HG03565 (cell line): Measurements from ENCODE around the gene ATAD3A.

Experiments used
- ATAC-seq: cut with Tn5 transposase; IDR thresholded peaks from one replicate; pipeline ENCODE4 v1.9.1; 2021; ENCODE audit warnings: mild to moderate bottlenecking, moderate library complexity; ENCODE audit not compliant: unreplicated experiment

ATAD3A gene

DNA sequence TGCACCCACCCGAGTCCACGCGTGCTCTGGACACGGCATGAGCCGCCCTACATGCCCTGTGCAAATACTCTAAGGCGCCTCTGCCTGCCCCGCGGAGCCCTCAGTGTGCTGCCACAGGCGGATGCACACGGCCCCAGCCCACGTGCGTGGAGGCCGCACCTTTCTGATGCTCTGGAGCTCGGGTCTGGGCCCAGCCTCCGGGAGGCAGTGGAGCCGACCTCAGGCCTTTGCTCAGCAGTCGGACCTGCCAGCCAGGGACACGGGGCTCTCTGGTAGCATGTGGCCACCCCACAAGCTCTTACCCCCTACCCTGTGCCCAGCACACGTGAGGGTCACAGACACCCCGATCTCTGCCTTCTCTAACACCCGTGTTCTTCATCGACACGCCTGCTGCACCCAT, 26.4 kb downstream of the ATAD3A start:
- ATAC-seq = no peak

DNA sequence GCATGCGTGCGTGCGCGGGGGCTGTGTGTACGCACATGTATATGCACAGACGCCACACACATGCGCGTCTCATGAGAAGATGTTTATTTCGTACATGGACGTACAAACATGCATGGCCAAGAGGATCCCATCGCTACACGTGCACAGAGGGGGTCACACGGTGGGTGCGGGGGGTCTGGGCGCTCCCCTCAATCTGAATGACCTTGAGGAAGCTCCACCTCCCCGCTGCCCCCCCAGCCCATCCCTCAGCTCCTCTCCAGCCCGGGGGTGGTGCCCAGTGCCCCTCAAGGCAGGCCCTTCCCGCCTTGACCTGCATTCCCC, 27.0 kb downstream of the ATAD3A start:
- no peak for ATAC-seq

DNA sequence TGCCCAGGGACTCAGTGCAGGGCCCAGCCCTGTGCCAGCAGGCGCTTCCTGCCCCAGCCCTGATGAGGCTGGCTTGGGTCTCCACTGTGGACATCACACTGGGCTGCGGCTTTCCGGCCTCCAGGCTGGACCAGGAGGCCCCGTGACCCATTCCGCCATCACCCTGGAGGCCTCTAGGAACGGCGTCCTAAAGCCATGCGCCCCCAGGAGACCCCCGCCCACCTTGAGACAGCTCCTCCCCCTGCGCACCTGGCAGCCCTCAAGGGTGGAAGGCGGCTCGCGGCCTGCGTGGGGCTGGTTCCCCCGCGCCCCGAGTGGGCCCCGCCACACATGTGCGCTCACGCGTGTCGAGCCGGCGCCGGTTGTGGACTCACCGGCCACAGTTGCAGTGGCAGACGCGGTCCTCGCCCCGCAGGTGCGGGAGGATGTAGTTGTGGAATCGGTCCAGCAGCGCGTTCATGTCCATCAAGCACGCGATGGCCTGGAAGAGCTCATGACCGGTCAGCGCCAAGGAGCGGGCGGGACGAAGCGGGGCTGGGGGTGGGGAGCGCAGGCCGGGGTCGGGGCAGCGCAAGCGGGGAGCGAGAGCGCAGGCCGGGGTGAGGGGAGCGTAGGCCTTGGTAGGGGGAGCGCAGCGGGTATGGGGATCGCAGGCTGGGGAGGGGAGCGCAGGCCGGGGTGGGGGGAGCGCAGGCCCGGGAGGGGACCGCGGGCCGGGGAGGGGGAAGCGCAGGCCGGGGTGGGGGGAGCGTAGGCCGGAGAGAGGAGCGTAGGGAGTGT, 27.5 kb downstream of the ATAD3A start:
- no peak for ATAC-seq

DNA sequence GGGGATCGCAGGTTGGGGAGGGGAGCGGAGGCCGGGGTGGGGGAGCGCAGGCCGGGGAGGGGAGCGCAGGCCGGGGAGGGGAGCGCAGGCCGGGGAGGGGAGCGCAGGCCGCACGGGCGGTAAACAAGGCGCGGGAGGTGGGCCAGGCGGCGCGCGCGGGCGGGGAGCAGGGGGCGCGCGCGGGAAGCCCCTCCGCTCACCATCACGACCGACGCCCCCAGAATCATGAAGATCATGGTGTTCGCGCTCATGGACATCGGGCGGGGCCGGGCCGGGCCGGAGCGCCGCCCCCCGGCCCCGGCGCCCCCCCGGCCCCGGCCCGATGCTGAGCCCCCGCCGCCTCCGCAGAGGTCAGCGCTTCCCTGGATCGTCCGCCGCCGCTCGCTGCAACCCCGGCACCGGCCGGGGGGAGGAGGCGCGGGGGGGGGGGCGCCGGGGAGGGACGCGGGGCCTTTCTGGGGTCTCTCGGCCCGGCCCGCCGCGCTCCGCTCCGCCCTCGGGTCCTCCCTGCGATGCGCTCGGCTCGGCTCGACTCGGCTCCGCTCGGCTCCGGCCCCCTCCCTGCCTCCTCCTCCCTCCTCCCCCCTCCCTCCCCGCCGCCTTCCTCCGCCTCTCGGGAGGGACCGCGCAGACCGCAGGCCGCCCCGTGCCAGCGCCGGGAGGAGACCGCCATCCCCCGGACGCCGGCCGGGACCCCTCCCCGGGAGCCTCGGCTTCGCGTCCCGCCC, 28.3 kb downstream of the ATAD3A start, which contains the start of gene TMEM240:
Gene TMEM240, minus strand, starts transcription at position 535 of the 728 bp plus-strand sequence. Its CDS starts 278 bp downstream, at position 257.
- no peak for ATAC-seq

DNA sequence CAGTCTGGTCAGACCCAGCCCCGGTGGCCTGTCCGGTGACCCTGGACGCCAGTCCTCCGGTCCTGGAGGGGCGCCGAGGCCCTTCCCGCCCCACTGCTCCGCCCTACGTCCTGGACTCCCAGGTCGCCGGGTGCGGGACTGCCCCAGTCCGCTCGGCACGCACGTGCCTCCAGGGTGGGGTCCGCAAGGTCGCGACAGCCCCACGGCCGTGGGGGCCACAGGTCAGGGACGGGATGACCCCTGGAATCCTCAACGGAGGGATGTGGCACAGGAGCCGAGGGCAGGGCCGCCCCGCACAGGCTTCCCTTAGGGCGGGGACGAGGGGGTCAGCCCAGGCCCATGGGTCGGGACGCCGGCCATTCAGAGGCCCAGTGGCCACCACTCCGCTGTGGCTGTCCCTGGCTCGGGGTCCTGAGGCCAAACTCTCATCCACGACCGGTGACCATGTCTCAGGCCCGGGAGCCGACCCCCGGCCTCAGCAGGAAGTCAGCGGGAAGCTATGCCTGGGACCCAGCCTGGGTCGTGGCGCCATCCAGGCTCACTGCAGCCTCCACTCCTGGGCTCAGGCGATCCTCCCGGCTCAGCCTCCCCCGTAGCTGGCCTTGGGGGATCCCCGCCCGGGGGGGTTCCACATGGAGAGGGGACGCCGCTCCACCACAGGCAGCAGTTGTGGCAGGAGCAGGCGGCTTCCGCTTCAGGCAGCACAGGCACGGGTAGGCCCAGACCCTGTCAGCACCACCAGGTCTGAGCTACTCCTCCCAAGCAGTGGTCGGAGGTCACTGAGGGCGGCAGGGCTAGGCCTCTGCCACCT, 29.1 kb downstream of the ATAD3A start:
- ATAC-seq = no peak

DNA sequence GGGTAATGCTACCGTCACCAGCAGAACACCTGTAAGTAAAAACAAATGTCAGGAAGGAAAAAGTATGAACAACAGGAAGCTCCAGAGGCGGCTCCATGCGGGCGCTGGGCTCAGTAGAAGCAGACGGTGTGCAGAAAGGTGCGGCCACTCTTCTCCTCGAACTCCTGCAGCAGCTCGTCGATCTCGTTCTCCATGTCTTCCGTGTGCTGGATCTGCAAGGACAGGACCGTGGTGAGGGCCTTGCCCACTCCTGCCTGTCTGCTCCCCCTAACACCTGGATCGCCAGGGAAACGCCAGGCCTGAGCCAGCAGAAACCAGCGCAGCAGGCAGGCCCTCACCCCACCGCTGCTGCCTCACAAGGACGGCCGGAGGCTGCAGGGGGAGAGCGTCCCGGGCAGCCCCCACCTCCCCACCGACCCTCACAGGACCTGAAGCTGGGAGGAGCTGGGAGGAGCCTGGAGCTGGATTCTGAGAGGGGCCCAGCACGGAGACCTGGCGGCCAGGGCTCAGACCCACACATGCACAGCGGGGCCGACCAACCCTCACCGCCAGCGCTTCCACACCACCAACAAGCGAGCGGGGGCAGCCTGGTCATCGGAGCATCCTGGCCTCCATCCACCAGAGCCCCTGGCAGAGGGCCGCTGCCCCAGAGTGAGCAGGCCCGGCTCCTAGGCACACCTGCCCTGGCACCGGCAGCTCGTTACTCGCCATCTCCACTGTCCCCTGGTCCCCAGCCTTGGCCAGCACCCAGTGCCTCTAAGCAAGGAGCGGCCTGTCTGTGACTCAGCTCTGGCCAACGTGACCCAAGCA, 30.2 kb downstream of the ATAD3A start:
- no peak for ATAC-seq

DNA sequence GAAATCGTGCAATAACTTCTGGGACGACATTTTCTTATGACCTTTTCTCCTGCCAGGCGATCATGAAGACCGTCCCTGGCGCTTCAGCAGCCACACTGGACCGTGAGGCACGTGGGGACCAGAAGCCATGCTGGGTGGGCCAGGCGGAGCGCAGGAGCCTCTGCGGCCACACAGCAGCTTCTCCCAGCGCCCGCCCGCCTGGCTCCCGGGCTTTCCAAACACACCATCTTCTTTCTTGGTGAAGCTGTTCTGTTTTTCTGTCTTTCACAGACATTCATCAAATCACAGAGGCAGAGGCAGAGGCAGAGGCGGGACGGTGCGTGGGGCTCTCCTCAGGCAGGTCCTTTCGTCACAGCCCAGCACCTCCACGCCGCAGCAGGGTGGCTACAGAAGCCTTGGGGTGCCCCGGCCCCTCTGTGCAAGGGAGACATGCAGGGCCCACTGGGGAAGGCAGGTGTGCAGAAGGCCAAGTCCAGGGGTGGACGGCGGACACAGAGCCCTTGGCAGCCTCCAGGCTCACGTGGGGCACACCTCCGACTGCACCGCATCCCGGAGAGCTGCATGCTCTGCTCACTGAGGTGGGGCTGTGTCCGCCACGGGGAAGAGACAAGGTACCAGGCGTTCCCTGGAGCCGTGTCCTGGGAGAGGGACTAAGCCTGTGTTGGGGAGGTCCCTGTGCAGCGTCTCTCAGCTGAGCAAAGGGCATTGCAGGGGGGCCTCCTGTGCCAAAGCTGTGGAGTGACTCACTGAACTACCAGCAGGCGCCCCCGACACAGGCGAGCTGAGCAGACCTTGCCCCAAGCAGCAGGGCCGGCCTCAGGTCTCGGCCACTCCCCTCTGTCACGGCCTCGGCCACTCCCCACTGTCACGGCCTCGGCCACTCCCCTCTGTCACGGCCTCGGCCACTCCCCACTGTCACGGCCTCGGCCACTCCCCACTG, 31.1 kb downstream of the ATAD3A start:
- no peak for ATAC-seq

DNA sequence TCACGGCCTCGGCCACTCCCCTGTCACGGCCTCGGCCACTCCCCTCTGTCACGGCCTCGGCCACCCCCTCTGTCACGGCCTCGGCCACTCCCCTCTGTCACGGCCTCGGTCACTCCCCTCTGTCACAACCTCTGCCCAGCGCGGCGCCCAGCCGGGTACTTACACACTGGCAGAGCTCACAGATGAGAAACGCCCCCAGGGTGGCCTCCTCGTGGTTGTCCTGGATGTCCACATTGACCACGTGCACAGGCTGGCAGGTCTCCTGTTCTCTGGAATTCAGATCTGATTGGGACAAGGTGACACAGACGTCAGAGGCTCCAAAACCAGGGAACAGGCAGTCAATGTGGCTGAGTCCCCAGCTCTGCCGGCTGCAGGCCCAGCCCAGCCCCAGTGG, 31.7 kb downstream of the ATAD3A start:
- no peak for ATAC-seq

DNA sequence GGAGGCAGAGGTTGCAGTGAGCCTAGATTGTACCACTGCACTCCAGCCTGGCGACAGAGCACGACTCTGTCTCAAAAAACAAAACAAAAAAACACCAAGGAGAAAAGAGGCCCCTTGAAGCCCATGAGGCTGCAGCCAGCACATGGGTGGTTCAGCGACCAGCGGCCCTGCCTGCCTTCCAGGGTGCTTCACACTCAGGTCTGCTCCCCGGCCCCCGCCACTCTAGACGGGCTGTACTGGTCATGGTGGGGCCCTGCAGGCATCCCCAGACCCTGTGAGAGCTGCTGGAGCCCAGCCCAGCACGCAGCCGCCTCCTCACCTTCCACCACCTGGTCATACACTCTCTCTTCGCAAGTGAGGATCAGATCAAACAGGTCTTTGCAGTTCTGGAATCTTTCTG, 32.6 kb downstream of the ATAD3A start:
- no peak for ATAC-seq

DNA sequence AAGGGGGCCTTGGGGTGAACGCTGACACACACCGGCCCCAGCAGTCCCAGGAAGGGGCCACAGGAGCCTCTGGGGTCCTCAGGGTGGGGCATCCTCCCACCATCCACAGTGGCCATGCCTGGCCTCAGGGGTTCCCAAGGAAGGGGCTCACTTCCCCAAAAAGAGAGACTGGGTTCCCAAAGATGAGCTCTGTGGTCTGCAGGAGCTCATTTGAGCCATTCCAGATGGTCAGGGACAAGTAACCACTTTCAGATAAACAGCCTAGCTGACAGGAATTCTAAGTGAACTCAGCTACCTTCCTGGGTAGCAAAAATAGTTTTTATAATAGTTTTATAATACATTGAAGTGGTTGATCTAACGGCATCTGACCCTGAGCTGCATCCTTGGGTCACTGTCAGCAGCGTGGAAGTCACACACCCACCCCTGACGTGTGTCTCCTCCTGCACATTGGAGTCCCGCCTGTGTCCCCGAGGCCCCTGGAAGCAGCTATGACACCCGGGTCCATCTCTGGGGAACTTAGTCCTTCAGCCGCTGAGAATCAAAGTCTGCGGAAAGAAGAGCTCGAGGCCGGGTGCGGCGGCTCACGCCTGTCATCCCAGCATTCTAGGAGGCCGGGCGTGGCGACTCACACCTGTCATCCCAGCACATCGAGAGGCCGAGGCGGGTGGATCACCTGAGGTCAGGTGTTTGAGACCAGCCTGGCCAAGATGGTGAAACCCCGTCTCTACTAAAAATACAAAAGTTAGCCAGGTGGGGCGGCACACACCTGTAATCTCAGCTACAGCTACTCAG, 34.2 kb downstream of the ATAD3A start:
- no peak for ATAC-seq

DNA sequence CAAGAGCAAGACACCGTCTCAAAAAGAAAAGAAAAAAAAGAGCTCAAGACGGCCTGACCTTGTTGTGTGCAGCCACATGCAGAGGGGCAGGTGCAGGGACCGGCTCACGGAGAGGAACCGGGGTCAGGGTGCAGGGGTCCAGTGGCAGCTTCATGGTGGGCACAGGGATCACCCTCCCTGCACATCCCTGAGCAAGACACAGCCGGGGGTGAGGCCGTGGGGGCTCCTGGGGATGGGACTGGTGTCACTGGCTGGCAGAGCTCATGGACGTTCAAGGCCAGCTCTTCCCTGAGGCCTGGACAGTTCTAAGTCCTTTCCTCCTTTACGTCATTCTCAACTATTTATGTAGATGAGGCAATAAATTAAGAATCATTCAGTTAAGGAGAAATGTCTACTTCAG, 35.0 kb downstream of the ATAD3A start:
- no peak for ATAC-seq

DNA sequence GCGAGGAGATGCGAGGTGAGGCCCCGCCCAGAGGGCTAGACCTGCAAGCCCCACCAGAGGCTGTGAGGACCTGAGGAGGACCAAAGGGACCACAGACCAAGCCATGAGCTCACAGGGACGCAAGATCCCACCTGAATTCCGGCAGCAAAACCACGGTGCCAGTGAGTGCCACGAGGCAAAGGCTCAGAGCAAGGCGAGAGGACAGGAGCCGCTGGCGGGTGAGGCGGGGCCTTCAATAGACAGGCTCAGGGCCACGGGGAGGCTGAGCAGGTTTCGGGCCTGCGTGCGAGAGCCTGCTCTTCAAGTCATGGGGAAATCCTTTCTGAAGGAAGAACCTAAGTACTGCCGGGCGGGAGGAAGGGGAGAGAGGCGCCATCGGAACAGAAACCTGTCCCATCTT, 35.5 kb downstream of the ATAD3A start:
- no peak for ATAC-seq

DNA sequence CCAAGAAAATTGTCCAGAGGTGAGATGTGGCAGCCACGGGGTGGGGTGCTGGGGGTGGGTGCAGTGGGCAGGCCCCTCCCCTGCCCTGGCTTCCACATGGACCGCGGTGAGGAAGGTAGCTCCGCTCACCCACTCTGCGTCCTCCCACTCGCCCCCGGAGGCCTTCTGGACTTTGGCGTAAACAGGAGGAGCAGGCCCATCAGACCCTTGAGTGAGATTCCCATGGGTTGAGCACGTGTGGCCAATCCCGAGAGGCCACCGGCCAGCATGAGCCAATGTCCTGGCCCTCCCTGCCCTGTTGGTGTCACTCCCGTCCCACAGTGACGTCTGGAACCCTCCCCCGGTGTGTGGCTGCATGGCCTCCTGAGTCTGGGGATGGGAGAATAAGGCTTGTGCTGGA, 36.6 kb downstream of the ATAD3A start:
- no peak for ATAC-seq

DNA sequence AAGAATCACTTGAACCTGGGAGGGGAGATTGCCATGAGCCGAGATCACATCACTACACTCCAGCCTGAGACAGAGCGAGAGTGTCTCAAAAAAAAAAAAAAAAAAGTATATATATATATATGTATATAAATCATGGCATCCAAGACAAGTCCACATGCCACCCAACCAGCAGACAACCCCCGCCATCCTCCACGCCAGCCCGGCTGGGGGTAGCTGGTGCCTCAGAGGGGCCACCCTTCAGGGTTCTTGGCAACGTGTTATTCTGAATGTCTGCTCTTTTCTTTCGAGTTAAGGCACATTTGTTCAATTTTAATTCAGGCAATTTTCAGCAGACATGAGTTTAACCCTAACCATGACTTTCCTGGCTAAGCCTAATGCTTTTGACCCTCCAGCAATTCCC, 38.1 kb downstream of the ATAD3A start:
- ATAC-seq = no peak

DNA sequence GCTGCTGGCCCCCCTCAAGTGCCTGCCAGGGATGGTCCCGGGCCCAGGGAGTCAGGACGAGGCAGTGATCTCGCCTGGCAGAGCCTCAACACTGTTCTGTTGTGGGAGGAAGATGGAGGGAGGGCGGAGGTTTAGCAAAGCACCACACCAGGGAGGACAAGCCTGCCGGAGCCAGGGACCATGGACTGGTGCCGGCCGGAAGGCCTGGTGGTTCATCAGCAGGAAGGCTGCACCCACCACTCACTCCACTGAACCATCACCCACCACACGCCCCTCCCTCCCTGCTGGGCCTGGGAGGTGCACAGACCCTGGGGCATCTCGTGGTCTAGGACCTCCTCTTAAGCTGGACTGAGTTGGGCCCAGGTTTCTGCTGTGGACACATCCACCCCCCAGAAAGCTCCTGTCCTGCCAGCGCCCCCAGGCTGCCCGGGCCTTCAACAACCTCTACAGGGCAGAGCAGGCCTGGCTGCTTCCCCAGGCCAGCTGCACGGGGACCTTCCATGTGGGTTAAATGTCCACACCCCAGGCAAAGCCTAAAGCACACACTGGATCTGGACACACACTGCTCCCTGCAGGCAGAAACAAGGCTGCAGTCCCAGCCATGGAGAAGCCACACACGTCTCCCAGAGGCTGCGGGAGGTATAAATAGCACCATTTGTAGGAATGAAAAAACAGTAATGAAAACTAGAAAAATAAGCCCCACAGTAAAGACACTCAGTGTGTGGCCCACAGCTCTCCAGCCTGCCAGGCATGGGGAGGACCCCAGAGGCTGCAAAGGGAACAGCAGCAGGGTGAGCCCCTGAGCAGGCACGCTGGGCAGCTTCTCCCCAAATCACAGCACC, 38.9 kb downstream of the ATAD3A start:
- ATAC-seq = no peak

DNA sequence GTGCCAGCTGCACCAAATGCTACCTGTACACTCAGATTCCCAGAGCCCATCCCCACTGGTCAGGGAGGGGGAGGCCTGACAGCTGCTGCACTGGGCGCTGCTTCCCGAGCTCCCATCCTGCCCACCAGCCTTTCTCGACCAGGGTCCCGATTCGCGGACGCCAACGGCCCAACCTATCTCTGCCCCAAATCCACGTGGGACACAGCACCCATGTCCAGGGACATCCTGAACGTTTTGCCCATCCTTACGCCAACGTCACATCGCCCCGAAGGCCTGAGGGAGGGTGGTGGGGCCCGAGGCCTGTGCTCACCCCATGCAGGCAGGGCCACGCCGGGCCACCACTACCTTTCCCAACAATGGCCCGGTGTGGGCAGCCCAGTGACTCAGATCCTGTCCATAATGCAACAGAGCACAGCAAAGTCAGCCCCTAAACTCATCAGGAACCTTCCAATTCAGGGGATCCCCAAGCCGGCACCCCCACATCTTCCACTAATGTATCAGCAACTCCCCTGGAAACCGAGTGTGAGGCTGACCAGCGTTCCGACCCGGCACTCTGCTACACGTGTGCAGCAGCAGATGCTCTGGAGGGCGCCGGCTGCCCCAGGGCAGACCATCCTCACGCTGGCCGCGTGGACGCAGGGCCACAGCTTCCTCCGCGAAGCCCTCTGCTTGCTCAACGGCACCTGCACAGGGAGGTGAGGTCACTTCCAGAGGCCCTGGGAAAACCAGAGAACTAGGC, 39.7 kb downstream of the ATAD3A start:
- ATAC-seq = no peak

DNA sequence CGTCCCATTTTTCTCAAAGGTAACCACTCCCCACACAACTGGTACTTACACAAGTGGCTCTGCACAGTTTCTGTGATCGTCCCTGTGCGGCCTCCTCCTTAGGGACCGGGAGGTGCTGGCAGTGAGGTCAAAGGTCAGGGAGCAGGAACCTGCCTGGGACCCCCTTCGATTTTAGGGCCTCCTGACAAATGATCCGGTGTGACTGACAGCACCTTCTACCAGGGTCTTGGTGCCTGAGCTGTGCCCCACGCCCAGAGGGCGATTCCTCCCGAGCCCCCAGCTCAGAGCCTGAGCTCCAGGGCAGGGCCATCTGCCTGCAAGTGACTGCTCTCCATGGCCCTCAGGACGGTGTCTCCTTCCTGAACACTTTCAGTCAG, 40.3 kb downstream of the ATAD3A start:
- ATAC-seq = no peak
